ENCODE results near the gene NSG1. TPM values are rescaled to one million over a fixed set of nuclear protein-coding genes. Genes with fewer than 3 reads are reported as not detected.

Gene NSG1
- polyA plus RNA-seq, 2 of the 4 experiments (the other 2 are of a cell fraction) = 0.26 to 0.34 TPM

DNA sequence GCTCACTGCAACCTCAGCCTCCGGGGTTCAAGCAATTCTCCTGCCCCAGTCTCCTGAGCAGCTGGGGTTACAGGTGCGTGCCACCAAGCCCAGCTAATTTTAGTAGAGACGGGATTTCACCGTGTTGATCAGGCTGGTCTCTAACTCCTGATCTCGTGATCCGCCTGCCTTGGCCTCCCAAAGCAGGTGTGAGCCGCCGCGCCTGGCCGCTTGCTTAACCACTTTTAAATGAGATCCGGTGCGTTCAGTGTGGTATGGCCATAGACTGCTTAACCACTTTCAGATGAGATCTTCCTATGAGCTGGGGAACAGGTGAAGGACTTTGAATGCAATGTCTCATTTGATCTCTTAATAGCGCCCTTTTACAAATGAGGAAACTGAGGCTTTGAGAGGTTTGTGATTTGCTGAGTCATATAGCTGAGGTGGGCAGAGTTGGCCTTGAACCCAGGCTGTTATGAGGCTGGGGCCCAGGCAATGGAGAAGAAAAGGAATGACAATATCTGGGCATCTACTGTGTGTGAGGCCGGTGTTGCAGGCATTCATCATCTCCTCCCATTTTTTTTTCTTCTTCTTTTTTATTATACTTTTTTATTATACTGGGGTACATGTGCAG lies 41.9 kb upstream of the NSG1 start:
- no peak for ATAC-seq
- Histone ChIP-seq H3K4me1 (no peaks in the 10 kb centered on the region), H3K9me3 (no peaks in the 10 kb centered on the region), H3K4me2 (no peak overlapping the region), H3K4me3 (no peak overlapping the region), H3K27ac (no peak overlapping the region)
- no peak for TF ChIP-seq EP300 (IDR thresholded peaks at IDR 0.05)
- no peak for TF ChIP-seq SREBF2 (IDR thresholded peaks at IDR 0.05)
- TF ChIP-seq EHMT2 (IDR thresholded peaks at IDR 0.05; ENCODE audit: low read depth) = no peak
- no peak for TF ChIP-seq TP53 (CRISPR knock-in tag; IDR thresholded peaks at IDR 0.05)
- TF ChIP-seq NPAS2 (CRISPR knock-in tag; IDR thresholded peaks at IDR 0.05; ENCODE audit: borderline replicate concordance) = no peak
- no peak for TF ChIP-seq ZC3H11A (IDR thresholded peaks at IDR 0.05)
- TF ChIP-seq, protein P1, sequence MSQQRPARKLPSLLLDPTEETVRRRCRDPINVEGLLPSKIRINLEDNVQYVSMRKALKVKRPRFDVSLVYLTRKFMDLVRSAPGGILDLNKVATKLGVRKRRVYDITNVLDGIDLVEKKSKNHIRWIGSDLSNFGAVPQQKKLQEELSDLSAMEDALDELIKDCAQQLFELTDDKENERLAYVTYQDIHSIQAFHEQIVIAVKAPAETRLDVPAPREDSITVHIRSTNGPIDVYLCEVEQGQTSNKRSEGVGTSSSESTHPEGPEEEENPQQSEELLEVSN (IDR thresholded peaks at IDR 0.05; ENCODE audit: borderline replicate concordance, low read depth) = no peak
- TF ChIP-seq, protein P2, sequence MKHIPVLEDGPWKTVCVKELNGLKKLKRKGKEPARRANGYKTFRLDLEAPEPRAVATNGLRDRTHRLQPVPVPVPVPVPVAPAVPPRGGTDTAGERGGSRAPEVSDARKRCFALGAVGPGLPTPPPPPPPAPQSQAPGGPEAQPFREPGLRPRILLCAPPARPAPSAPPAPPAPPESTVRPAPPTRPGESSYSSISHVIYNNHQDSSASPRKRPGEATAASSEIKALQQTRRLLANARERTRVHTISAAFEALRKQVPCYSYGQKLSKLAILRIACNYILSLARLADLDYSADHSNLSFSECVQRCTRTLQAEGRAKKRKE (CRISPR knock-in tag; IDR thresholded peaks at IDR 0.05; ENCODE audit: low read depth) = no peak
- TF ChIP-seq CHD2 (IDR thresholded peaks at IDR 0.05; ENCODE audit: low read length, partially characterized antibody) = no peak
- no peak for TF ChIP-seq CHD4 (IDR thresholded peaks at IDR 0.05; ENCODE audit: borderline replicate concordance)
- TF ChIP-seq HEYL (CRISPR knock-in tag; IDR thresholded peaks at IDR 0.05) = no peak
- TF ChIP-seq PHF8 (IDR thresholded peaks at IDR 0.05; ENCODE audit: borderline replicate concordance, low read depth) = no peak
- no peak for TF ChIP-seq NR3C1 (IDR thresholded peaks at IDR 0.05)
- DNase-seq (ENCODE audit: low read depth in 1 of 2, low spot score in 1 of 2) = no peak
- 83% methylated on average over 13 of the region's 14 CpGs for WGBS (ENCODE audit: missing lambda C conversion rate)
- CTCF ChIA-PET = interaction anchor here (1.0 to 1.4 kb wide), 3 partner anchors 8 to 18 kb away, joined by 3 to 5 read pairs (median 3); no protein-coding TSS in a partner anchor
- FAIRE-seq = no peak
- POLR2A ChIA-PET = no interaction called here

DNA sequence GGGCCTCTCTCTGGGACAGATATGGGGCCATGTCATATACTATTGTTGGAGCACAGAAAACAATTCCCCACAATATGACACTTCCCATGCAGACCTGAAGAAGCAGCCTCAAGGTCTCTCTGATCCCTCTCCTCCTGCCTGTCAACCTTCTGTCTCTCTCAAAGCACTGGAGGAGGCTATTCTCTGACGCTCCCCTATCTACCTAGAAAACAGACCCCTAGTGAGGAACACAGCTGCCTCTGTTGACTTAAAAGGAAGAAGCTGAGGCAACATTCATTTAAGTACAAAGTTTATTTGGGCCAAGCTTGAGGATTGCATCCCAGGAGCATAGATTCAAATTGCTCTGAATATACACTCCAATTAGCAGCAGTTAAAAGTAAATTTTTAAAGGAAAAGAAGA lies 39.3 kb upstream of the NSG1 start:
- ATAC-seq = no peak
- 53% methylated on average over 1 of the region's 1 CpG for WGBS (ENCODE audit: missing lambda C conversion rate)
- TF ChIP-seq, protein P3, sequence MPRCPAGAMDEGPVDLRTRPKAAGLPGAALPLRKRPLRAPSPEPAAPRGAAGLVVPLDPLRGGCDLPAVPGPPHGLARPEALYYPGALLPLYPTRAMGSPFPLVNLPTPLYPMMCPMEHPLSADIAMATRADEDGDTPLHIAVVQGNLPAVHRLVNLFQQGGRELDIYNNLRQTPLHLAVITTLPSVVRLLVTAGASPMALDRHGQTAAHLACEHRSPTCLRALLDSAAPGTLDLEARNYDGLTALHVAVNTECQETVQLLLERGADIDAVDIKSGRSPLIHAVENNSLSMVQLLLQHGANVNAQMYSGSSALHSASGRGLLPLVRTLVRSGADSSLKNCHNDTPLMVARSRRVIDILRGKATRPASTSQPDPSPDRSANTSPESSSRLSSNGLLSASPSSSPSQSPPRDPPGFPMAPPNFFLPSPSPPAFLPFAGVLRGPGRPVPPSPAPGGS (IDR thresholded peaks at IDR 0.05) = no peak
- TF ChIP-seq BHLHE40 (IDR thresholded peaks at IDR 0.05; ENCODE audit: low read depth, low read length) (no peak), CBX2 (IDR thresholded peaks at IDR 0.05; ENCODE audit: borderline replicate concordance, low read depth) (no peak), POLR2AphosphoS2 (conservative IDR thresholded peaks at IDR 0.05; ENCODE audit: low read length) (no peak), HDAC2 (IDR thresholded peaks at IDR 0.05) (no peak), SMC3 (IDR thresholded peaks at IDR 0.05) (no peak)
- TF ChIP-seq, protein P4, sequence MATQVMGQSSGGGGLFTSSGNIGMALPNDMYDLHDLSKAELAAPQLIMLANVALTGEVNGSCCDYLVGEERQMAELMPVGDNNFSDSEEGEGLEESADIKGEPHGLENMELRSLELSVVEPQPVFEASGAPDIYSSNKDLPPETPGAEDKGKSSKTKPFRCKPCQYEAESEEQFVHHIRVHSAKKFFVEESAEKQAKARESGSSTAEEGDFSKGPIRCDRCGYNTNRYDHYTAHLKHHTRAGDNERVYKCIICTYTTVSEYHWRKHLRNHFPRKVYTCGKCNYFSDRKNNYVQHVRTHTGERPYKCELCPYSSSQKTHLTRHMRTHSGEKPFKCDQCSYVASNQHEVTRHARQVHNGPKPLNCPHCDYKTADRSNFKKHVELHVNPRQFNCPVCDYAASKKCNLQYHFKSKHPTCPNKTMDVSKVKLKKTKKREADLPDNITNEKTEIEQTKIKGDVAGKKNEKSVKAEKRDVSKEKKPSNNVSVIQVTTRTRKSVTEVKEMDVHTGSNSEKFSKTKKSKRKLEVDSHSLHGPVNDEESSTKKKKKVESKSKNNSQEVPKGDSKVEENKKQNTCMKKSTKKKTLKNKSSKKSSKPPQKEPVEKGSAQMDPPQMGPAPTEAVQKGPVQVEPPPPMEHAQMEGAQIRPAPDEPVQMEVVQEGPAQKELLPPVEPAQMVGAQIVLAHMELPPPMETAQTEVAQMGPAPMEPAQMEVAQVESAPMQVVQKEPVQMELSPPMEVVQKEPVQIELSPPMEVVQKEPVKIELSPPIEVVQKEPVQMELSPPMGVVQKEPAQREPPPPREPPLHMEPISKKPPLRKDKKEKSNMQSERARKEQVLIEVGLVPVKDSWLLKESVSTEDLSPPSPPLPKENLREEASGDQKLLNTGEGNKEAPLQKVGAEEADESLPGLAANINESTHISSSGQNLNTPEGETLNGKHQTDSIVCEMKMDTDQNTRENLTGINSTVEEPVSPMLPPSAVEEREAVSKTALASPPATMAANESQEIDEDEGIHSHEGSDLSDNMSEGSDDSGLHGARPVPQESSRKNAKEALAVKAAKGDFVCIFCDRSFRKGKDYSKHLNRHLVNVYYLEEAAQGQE (IDR thresholded peaks at IDR 0.05) = no peak
- ChIA-PET POLR2A (no interaction called here), CTCF (interaction anchor here (1.0 kb wide), 1 partner anchor 13 kb away, joined by 4 read pairs; no protein-coding TSS in a partner anchor)
- Histone ChIP-seq H3K4me3 (no peak overlapping the region), H3K9me3 (no peaks in the 10 kb centered on the region), H3K4me2 (no peak overlapping the region), H3K4me1 (no peaks in the 10 kb centered on the region), H3K27ac (no peak overlapping the region)
- FAIRE-seq = no peak
- no peak for DNase-seq (ENCODE audit: low read depth in 1 of 2, low spot score in 1 of 2)
